ENCODE measurements around the gene LINGO1. TPM values are rescaled to one million over a fixed set of nuclear protein-coding genes. Genes with fewer than 3 reads are reported as not detected.
A peak's percentile ranks its signal among the peaks of the same experiment; 100 is the strongest.

The LINGO1 gene, protein sequence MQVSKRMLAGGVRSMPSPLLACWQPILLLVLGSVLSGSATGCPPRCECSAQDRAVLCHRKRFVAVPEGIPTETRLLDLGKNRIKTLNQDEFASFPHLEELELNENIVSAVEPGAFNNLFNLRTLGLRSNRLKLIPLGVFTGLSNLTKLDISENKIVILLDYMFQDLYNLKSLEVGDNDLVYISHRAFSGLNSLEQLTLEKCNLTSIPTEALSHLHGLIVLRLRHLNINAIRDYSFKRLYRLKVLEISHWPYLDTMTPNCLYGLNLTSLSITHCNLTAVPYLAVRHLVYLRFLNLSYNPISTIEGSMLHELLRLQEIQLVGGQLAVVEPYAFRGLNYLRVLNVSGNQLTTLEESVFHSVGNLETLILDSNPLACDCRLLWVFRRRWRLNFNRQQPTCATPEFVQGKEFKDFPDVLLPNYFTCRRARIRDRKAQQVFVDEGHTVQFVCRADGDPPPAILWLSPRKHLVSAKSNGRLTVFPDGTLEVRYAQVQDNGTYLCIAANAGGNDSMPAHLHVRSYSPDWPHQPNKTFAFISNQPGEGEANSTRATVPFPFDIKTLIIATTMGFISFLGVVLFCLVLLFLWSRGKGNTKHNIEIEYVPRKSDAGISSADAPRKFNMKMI
- 31.0 TPM for polyA plus RNA-seq (2013, experiment 1 of 2)
- 31.2 TPM for polyA plus RNA-seq (2013, experiment 2 of 2)

DNA sequence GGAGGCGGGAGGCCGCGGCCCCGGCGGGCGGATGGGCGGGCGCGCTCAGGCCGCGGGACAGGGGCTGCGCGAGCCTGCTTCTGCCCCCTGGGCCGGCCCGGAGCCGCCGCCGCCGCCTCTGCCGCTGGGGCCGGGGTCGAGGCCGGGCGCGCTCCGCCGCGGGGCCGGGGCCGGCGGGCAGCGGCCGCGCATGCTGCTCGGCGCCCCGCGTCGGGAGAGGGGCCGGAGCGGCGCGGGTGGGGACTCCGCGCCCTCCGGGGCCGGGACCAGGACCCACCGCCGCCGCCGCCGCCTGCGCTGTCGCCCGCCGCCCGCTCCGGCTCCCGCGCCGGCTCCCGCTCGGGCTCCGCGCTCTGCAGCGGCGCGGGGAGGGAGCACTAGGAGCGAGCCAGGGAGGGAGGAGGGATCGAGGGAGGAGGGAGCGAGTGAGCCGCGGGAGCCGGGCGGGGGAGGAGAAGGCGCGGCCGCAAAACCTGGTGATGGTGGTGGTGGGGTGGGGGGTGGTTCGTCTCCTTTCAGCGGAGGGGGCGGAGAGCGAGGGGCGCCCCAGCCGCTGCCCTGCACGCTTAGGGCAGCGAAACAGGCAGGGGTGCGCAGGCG lies at the start of gene LINGO1:
TSS of gene LINGO1 (minus strand) at position 379 of the 600 bp plus-strand sequence. CDS start 597 bp downstream, outside the sequence.
- under 1% methylated on average over 88 of the region's 88 CpGs for WGBS

DNA sequence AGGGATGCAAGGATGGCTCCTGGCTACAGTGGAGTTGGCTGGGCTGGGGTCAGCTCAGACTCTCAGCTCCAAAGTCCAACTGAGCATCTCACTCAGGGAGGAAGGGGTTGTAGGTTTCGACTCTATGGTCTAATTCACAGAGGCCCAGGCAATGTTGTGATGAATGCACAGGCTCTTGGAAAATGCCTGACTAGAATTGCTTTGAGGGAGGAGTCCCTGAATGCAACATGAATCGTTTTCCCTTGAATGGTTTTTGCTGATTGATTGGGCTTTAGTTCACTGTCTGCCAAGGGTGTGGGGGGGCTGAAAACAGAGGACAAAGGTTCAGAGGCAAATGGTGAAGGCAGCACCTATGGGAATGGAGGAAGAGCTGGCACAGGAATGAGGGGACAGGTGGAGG lies 48.6 kb upstream of the LINGO1 start:
- H3K27me3 ChIP-seq (ENCODE audit: insufficient read depth, low read length) = no peaks in the 10 kb centered on the region
- 87% methylated on average over 2 of the region's 2 CpGs for WGBS

More for the DNA sequence above, at the start of gene LINGO1:
- Histone ChIP-seq H3K4me3 (ENCODE audit: low read length) (peak within 1 kb of the TSS; percentile 61), H3K9ac (ENCODE audit: low read depth, low read length) (peak within 1 kb of the TSS; percentile 67), H3K27me3 (ENCODE audit: insufficient read depth, low read length) (peaks cover 16% of the 10 kb centered on the region; the same call in 1 of the 2 replicates), H3K36me3 (ENCODE audit: insufficient read depth, low read length) (no peaks in the 10 kb centered on the region), H3K9me3 (ENCODE audit: insufficient read depth, low read depth, low read length) (no peaks in the 10 kb centered on the region), H3K27ac (ENCODE audit: low read depth, low read length) (peak within 1 kb of the TSS; percentile 80; the same call in 1 of the 2 replicates), H3K4me1 (ENCODE audit: insufficient read depth, low read length) (peaks cover 41% of the 10 kb centered on the region)

DNA sequence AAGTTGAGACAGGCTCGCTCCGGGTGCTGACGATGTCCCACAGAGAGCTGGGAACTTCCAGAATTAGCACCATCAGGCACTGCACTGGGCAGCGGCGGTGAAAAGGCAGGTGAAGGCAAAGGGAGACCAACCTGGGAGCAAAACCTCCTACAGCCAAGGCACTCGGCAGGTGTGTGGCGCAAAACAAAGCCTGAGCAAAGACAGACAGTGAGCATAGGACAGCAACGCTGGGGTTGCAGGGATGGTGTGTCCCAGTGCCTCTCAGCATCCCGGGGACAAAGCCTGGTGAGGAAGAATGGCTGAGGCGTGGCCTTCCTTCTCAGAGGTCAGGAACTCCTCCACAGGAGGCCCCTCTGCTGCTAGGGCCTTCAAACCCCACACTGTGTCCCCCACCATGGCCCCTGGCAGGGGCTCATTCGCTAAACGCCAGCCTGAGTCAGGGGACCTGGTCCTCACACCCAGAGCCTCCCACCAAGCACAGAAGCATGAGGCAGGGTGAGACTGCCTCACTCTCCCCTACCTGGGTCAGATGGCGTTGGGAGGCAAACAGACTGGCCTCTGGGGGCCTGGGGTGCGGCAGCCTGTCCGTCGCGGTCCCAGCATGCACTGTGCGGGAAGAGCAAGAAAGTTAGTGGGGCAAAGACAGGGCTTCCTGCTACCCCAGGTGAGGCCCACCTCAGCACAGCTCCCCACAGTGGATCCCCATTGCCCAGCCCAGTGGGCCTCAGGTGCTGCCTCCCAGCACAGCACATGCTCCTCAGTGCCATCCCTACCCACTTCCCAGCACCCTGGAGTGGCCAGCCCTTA lies 44.1 kb upstream of the LINGO1 start:
- no peaks in the 10 kb centered on the region for H3K36me3 ChIP-seq (ENCODE audit: insufficient read depth, low read length)
- H3K4me3 ChIP-seq (ENCODE audit: low read length) = no peak overlapping the region
- WGBS = 81% methylated on average over 18 of the region's 18 CpGs
- H3K27ac ChIP-seq (ENCODE audit: low read depth, low read length) = no peak overlapping the region
- no peaks in the 10 kb centered on the region for H3K27me3 ChIP-seq (ENCODE audit: insufficient read depth, low read length)
- H3K9me3 ChIP-seq (ENCODE audit: insufficient read depth, low read depth, low read length) = no peaks in the 10 kb centered on the region
- H3K9ac ChIP-seq (ENCODE audit: low read depth, low read length) = no peak overlapping the region
- no peaks in the 10 kb centered on the region for H3K4me1 ChIP-seq (ENCODE audit: insufficient read depth, low read length)

More for the DNA sequence above, 48.6 kb upstream of the LINGO1 start:
- H3K36me3 ChIP-seq (ENCODE audit: insufficient read depth, low read length) = no peaks in the 10 kb centered on the region
- H3K9me3 ChIP-seq (ENCODE audit: insufficient read depth, low read depth, low read length) = no peaks in the 10 kb centered on the region
- H3K4me1 ChIP-seq (ENCODE audit: insufficient read depth, low read length) = no peaks in the 10 kb centered on the region
- no peak overlapping the region for H3K4me3 ChIP-seq (ENCODE audit: low read length)
- no peak overlapping the region for H3K27ac ChIP-seq (ENCODE audit: low read depth, low read length)
- no peak overlapping the region for H3K9ac ChIP-seq (ENCODE audit: low read depth, low read length)

DNA sequence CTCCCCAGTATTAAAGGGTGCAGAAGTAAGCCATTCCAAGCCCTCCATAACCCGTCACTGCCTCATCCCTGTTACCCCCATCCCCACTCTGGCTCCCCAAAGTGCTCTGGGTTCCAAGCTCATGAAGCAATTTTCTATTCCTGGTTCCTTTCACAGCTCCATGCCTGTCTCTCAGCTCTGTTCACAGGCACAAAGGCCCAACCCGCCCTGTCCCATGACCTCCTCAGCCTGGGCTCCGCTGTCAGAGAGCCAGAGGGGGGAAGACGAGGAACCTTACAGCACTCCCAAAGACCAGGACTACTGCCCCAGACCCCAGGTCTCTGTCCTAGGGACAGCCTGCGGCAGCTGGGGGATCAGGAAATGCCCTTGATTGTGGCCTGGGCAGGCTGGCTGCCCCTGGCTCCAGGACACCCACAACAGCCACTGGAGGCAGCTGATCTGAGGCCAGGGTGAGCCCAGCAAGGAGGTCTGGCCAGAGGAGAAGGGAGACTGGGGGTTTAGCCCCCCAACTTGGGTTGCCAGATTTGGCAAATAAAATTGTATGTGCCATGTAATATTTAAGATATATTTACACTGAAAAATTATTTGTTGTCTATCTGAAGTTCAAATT lies 43.2 kb upstream of the LINGO1 start:
- Histone ChIP-seq H3K4me3 (ENCODE audit: low read length) (no peak overlapping the region), H3K9ac (ENCODE audit: low read depth, low read length) (no peak overlapping the region), H3K27ac (ENCODE audit: low read depth, low read length) (no peak overlapping the region), H3K27me3 (ENCODE audit: insufficient read depth, low read length) (no peaks in the 10 kb centered on the region), H3K36me3 (ENCODE audit: insufficient read depth, low read length) (no peaks in the 10 kb centered on the region), H3K9me3 (ENCODE audit: insufficient read depth, low read depth, low read length) (no peaks in the 10 kb centered on the region), H3K4me1 (ENCODE audit: insufficient read depth, low read length) (no peaks in the 10 kb centered on the region)
- WGBS = 81% methylated on average over 5 of the region's 5 CpGs

DNA sequence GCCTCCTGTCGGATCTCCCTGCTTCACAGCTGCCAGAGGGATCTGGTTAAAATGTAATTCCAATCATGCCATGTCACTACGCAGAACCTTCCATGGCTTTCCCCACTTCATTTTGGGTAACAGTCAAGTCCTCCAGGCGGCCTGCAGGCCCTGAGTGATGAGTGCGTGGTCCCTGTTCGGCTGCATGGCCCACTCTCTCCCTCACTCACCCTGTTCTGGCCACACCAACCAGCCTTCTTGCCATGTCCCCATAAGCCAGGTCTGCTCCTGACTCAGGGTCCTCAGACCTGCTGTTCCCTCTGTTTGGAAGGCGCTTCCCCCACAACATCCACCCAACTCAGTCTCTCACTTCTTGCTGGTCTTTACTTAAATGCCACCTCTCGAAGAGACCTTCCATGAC lies 41.6 kb upstream of the LINGO1 start:
- Histone ChIP-seq H3K9me3 (ENCODE audit: insufficient read depth, low read depth, low read length) (no peaks in the 10 kb centered on the region), H3K27me3 (ENCODE audit: insufficient read depth, low read length) (no peaks in the 10 kb centered on the region), H3K27ac (ENCODE audit: low read depth, low read length) (no peak overlapping the region), H3K36me3 (ENCODE audit: insufficient read depth, low read length) (no peaks in the 10 kb centered on the region), H3K9ac (ENCODE audit: low read depth, low read length) (no peak overlapping the region), H3K4me1 (ENCODE audit: insufficient read depth, low read length) (no peaks in the 10 kb centered on the region), H3K4me3 (ENCODE audit: low read length) (no peak overlapping the region)
- 91% methylated on average over 7 of the region's 7 CpGs for WGBS

DNA sequence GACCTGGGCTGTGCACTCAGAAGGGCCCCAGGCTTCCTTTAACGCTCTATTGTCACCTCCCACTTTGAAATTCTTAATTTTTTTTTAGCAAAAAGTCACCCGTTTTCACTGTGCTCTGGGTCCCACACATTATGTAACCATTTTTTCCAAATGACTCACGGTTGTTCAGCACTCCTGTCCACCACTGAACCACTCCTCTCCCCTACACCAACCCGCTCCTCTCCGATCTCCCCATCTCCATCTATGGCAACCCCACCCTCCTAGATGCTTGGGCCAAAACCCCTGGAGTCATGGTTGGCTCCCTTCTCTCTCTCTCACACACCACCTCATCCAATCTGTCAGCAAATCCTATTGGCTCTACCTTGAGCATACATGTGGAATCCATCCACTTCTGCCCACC lies 41.2 kb upstream of the LINGO1 start:
- no peak overlapping the region for H3K27ac ChIP-seq (ENCODE audit: low read depth, low read length)
- H3K36me3 ChIP-seq (ENCODE audit: insufficient read depth, low read length) = no peaks in the 10 kb centered on the region
- no peak overlapping the region for H3K9ac ChIP-seq (ENCODE audit: low read depth, low read length)
- H3K27me3 ChIP-seq (ENCODE audit: insufficient read depth, low read length) = no peaks in the 10 kb centered on the region
- no peaks in the 10 kb centered on the region for H3K9me3 ChIP-seq (ENCODE audit: insufficient read depth, low read depth, low read length)
- no peak overlapping the region for H3K4me3 ChIP-seq (ENCODE audit: low read length)
- H3K4me1 ChIP-seq (ENCODE audit: insufficient read depth, low read length) = no peaks in the 10 kb centered on the region
- WGBS = 84% methylated on average over 5 of the region's 5 CpGs

DNA sequence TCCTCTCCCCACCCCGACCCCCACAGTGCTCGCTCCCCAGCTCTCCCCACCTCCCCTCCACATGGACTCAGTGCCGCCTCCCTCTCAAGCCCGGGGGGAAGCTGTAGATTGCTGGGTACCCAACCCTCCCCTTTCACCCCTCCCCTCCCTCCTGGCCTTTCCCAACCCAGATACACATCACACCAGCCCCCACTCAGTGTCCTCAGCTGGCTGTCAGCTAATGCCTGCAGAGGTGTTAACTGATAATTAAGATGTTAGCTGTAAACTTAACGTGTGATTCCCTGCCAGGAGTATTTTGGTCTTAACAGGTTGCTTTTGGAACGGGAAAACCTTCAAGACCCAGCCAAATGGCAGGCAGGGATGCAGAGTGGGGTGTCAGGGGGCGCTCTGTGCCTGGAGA lies 39.4 kb upstream of the LINGO1 start:
- H3K9me3 ChIP-seq (ENCODE audit: insufficient read depth, low read depth, low read length) = no peaks in the 10 kb centered on the region
- H3K27ac ChIP-seq (ENCODE audit: low read depth, low read length) = no peak overlapping the region
- 59% methylated on average over 7 of the region's 7 CpGs for WGBS
- no peaks in the 10 kb centered on the region for H3K4me1 ChIP-seq (ENCODE audit: insufficient read depth, low read length)
- H3K9ac ChIP-seq (ENCODE audit: low read depth, low read length) = no peak overlapping the region
- H3K36me3 ChIP-seq (ENCODE audit: insufficient read depth, low read length) = no peaks in the 10 kb centered on the region
- H3K4me3 ChIP-seq (ENCODE audit: low read length) = no peak overlapping the region
- no peaks in the 10 kb centered on the region for H3K27me3 ChIP-seq (ENCODE audit: insufficient read depth, low read length)

DNA sequence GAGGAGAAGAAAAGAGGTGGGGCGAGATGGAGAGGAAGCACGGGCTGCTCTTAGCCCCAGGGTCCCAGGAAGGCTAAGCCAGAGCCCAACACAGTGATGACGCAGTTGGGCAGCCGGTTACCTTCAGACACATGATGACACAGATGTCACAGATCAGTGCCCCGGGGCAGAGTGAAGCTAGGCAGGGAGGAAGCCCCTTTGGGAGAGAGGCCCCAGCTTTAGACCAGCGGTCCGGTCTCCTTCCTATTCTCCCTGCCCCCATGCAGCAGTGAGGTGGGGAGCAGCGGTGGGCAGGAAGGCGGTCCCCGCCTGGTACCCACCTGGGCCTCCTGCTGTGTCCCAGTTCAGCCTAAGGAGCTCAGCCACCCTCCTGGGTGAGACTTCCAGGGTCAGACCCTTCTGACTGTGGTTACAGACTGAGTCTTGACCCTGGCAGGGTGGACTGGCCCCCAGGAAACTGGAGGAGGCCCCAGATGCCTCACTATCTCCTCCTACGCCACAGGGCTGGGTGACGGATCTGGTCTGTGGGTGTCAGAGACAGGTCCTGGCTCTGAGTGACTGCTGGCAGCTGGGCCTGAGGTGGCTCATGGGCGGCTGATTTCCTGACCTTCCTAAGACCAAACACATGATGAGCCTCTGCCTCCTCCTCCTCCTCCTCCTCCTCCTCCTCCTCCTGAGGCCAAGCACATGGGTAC lies 38.8 kb upstream of the LINGO1 start:
- H3K27me3 ChIP-seq (ENCODE audit: insufficient read depth, low read length) = no peaks in the 10 kb centered on the region
- no peak overlapping the region for H3K9ac ChIP-seq (ENCODE audit: low read depth, low read length)
- H3K9me3 ChIP-seq (ENCODE audit: insufficient read depth, low read depth, low read length) = no peaks in the 10 kb centered on the region
- 77% methylated on average over 13 of the region's 13 CpGs for WGBS
- H3K27ac ChIP-seq (ENCODE audit: low read depth, low read length) = no peak overlapping the region
- no peaks in the 10 kb centered on the region for H3K4me1 ChIP-seq (ENCODE audit: insufficient read depth, low read length)
- H3K4me3 ChIP-seq (ENCODE audit: low read length) = no peak overlapping the region
- H3K36me3 ChIP-seq (ENCODE audit: insufficient read depth, low read length) = no peaks in the 10 kb centered on the region

DNA sequence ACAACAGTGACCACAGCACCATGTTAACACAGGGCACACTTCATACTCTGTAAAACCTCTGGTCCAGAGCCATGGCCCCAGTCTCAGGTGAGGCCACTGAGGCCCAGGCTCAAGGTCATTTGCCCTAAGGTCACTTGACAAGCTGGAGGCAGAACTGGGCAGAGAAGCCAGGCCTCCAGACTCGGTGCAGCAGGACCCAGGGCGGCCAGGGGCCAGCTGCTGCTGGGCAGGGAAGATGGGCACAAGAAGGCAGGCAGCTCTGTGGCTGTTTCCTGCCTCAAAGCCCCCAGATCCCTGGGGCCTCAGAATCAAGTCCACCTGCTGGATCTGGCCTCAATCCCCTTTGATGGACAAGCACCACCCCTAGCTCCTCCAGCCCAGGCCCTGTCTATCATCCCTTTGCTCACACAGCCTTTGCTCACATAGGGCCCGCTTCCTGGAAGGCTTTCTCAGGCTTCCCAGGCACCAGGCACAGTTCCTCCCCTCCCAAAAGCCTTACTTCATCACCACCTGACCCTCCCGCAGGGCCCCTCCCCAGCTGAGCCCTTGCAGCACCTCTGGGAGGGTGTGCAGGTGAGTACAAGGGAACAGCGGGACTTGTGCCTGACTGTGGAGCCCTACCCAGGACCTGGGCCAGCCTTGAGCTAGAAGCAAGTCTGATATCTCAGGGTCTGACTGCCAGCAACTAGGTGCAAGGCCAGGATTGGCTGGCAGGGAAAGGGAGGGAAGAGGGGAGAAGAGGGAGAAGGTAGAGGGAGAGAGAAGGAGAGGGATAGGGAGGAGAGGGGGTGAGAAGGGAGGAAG lies 38.0 kb upstream of the LINGO1 start:
- Histone ChIP-seq H3K9me3 (ENCODE audit: insufficient read depth, low read depth, low read length) (no peaks in the 10 kb centered on the region), H3K27me3 (ENCODE audit: insufficient read depth, low read length) (no peaks in the 10 kb centered on the region), H3K9ac (ENCODE audit: low read depth, low read length) (no peak overlapping the region), H3K36me3 (ENCODE audit: insufficient read depth, low read length) (no peaks in the 10 kb centered on the region), H3K27ac (ENCODE audit: low read depth, low read length) (no peak overlapping the region), H3K4me1 (ENCODE audit: insufficient read depth, low read length) (no peaks in the 10 kb centered on the region), H3K4me3 (ENCODE audit: low read length) (no peak overlapping the region)
- WGBS = 86% methylated on average over 5 of the region's 5 CpGs

Data from HUES64 (cell line).